Activated CD8-positive, alpha-beta memory T cell treated with anti-CD3 and anti-CD28 coated beads for 48 hours (primary cell): ENCODE results near the gene U2AF2.

ENCODE experiments used
- DNase-seq, 3 experiments: peaks; one replicate each; pipeline ENCODE4 v3.0.0-alpha.2; 2020; ENCODE audit warnings: low read depth in 2 of 3, low spot score in 2 of 3

U2AF2 gene

DNA sequence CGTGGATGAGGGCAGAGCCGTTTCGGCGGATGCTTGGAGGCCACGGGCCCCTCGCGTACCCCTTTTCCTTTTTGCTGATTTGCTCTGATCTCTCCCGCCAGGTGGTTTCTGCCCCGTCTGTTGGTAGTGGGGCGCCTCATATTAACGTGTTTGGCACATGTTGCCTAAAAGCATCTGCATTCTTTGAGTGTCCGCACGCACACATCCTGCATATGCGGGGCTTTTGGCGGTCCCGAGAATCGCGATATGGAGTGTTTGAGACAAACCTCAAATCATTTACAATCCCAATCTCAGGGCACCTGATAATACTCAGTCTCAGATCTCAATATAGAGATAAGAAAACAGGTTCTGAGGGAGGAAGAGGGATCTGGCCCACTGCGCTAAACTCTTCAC is 809 bp downstream of the U2AF2 start:
- no peak for DNase-seq

DNA sequence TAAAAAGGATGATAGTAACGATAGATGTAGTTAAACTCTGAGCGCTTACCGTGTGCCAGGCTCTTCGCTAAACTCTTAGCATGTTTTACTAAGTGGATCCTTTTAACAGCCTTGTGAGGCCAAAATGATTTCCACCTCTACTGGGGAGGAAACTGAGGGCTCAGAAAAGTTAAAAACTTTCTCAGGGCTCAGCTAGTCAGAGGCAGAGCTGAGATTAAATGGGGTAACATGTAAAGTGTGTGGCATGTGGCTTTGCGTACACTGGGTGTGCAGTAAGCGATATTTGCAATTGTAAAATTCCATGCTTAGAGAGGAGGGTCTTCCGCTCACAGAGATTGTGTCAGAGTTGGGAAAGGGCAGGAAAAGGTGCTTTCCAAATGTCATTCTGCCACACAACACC is 1.7 kb downstream of the U2AF2 start:
- no peak for DNase-seq

DNA sequence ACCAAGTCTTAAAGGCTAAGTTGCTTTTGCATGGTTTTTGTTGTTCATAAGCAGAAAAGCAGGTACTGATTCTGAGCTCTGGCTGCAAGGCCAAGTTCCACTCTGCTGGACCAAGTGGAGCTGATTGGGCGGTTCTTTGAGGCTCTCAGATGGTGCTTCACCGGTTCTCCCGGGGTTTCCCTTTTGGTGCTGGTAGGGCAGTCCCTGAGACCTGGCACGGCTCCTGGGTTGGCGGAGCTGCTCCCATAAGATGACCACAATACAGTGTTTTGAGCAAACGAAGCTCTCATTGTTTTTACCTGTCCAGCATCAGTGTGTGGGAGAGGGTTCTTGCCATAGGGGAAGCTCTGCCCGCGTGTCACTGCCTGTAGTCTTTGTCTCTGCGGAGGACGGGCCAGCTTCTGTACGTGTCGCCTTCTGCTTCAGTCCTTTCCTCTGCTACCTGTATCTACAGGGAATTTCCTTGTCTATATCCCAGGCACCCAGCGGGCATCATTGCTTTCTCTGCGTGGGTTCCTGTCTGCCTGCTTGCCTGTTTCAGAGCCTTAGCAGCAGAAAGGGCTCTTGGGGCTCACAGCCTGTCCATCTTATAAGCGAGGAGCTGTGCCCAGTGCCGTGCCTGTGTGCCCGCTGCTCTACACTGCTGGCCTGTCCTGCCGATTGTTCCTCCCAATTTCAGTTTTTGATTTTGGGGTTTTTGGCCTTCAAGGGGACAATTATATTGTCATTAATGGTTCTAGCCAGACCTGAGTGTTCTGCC is 2.3 kb downstream of the U2AF2 start:
- DNase-seq: no peak

DNA sequence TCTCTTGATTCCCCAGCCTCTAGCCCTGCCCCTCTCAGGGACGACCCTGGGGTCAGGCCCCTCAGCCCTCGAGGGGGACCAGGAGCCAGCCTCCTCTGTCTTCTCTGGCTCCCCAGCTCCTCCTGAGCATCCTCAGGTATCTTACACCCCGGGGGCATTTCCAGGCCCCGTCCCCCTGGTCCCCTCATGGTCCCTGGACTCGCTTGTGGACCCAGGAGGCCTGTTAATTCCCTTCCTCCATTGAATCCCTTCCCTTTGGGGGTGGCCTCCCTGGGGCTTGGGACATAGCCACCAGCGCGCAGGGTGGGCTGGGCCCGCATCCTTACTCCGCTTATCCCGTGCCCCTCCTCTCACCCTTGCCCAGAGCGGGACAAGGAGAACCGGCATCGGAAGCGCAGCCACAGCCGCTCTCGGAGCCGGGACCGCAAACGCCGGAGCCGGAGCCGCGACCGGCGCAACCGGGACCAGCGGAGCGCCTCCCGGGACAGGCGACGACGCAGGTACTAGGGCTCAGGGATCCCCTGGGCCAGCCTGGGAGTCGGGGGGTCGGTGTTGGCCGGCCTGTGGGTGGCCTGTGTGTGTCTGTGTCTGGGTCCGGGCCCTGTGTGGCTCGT is 4.1 kb downstream of the U2AF2 start:
- no peak for DNase-seq

DNA sequence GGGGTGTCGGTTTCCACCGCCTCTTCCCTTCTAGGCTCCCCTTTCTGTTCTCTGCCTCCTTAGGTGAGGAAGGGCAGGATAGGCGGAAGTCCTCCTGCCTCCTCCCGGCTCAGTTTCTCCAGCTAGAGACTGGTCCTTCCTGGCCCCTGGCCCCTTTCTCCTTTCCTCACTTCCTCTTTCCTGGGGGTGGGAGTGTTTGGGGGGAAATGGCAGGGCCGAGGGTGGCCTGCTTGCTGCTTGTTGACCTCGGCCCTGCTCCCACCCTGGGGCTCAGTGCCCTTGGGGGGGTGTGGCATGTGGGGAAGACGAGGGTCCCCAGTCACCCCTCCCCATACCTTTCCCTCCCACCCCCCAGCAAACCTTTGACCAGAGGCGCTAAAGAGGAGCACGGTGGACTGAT is 5.0 kb downstream of the U2AF2 start:
- DNase-seq: no peak

DNA sequence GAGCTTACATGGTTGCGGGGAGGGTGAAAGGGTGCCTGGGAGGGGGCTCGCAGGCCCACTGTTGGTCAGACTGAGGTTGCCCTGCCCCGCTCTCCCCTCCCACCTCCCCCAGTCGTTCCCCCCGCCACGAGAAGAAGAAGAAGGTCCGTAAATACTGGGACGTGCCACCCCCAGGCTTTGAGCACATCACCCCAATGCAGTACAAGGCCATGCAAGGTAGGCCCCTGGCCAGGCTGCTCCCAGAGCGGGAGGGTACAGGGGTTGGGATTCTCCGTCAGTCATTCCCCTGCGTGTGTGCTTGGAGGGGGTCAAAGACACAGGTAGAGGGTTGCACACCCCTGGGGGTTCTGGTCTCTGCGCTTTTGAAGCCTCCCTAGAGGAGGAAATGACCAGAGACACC is 5.6 kb downstream of the U2AF2 start:
- DNase-seq: no peak

DNA sequence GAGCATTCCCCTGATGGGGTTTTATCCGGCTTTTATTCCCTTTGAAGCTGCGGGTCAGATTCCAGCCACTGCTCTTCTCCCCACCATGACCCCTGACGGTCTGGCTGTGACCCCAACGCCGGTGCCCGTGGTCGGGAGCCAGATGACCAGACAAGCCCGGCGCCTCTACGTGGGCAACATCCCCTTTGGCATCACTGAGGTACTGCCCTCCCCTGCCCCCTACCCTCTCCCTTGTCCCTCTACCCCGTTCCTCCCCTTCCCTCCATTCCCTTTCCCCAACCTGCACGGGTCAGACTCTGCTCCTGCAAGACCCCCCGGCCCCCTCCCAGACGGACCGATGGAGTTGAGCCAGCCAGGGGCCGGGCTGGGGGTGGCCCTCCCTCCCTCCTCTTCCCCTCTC is 6.2 kb downstream of the U2AF2 start:
- no peak for DNase-seq

DNA sequence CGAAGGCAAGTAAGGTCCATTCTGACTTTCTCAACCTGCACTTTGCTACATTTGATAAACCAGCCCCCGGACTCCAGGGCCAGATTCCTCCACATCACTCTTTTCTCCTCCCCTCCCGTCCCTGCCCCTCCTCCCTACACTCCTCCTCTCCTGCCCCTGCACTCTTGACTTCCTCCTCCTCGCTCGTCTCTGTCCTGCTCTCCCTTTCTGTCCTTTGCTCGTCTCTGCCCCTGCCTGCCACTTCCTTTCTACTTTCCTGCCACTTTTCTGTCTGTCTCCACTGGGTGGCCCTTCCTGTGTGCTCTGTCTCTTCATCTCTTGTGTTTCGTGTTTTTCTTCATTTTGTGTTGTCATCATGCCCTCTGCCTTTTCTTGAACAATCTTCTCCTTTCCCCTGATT is 7.0 kb downstream of the U2AF2 start:
- no peak for DNase-seq

DNA sequence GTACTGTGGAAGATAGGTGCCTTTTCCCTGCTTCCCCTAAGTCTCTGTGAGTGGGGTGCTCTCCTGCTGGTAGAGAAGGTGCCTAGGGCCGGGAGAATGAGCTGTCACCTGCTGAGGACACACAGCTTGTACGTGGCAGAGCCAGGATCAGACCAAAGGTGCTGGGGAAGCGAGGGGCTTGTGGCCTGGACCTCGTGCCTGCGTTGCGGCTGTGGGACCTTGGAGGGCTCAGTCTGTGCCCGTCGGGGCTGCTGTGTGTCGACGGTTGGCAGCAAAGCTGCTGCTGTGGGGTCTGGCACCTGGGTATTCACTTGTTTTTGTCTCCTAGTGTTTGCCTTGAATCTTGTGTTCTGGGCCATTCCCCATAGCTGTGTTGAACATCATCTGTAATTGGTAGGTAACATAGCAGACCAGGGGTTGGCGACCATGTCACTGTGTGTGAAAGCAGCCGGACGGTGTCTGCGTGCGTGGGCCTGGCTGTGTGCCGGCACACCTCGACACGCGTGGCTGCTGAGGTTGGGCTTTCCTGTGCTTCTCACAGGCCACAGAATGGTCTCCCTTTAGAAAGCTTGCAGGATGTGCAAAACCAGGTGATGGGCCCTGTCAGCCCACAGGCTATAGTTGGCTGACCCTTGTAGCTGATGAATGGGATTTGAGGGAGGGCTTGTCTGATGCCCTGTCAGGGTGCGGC is 9.2 kb downstream of the U2AF2 start:
- DNase-seq: no peak

DNA sequence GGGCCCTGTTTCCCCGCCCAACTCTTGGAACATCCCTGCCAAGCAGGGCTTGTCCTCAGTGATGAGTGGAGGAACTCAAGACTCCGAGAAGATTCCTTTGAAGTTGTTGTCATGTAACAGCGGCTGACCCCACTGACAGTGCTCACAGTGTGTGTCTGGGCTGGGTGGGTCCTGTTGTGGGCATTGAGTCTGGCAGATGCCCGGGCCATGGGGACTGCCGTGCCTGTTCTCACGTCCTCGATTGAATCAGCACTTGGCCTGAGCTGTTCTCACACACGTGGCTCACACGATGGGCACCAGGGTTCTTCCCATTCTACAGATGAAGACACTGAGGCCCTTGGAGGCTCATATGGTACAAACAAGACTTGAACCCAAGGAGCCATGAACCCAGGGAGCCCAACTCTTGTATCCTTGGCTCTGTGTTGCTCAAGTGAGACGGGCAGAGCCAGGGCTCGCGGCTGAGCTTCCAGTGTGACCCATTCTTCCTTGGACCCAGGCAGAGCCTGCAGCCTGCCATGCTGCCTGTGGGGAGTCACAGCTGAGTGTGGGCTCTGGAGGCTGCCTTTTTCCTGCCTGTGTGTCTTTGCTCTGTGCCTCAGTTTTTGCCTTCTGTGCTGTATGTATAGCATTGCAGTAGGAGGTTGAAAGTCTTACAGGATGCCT is 11.6 kb downstream of the U2AF2 start:
- DNase-seq: no peak

DNA sequence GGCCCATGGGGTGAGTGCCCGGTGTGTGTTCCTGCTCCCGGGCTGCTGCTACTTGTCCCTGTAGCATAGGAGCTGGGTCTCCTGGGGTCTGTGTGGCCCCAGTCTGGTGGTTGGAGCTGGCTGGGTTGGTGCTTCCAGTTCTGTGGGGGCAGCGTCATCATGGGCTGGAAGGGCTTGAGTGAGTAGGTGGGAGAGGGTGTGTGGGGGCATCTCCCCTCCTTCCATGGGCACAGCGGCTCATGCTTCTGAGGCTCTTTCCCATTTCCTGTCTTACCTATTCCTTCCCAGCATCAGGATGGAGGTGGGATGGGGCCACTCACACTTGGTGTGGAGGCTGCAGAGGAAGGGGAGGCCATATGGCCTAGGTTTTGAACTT is 12.2 kb downstream of the U2AF2 start:
- no peak for DNase-seq

DNA sequence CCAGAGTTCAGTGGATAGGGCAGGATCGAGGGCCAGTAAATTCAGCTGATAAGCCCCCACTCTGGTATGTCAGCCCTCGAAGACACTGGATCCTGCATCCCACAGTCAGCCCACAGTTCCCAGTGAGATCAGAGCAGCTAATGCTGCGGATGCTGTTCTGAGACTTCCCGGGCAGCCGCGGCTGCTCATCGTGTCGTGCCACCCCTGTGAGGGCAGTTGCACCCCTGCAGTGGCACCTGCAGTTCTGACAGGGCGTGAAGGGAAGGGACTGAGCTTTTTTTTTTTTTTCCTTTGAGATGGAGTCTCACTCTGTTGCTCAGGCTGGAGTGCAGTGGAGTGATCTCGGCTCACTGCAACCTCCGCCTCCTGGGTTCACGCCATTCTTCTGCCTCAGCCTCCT is 12.7 kb downstream of the U2AF2 start:
- no peak for DNase-seq

DNA sequence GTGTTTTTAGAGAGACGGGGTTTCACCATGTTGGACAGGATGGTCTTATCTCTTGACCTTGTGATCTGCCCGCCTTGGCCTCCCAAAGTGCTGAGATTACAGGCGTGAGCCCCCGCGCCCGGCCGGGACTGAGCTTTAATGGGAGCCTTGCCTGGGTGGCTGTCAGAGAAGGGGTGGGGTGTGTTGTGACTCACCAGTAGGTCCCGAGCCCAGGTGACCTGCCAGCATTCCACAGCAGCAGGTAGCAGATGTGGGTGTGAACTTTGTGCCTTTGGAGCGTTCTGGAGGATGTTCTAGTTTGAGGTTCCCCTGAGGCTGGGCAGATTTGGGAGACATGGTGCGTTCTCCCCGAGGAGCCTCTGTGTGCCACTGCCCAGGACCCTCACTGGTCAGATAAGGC is 13.1 kb downstream of the U2AF2 start:
- DNase-seq: no peak

DNA sequence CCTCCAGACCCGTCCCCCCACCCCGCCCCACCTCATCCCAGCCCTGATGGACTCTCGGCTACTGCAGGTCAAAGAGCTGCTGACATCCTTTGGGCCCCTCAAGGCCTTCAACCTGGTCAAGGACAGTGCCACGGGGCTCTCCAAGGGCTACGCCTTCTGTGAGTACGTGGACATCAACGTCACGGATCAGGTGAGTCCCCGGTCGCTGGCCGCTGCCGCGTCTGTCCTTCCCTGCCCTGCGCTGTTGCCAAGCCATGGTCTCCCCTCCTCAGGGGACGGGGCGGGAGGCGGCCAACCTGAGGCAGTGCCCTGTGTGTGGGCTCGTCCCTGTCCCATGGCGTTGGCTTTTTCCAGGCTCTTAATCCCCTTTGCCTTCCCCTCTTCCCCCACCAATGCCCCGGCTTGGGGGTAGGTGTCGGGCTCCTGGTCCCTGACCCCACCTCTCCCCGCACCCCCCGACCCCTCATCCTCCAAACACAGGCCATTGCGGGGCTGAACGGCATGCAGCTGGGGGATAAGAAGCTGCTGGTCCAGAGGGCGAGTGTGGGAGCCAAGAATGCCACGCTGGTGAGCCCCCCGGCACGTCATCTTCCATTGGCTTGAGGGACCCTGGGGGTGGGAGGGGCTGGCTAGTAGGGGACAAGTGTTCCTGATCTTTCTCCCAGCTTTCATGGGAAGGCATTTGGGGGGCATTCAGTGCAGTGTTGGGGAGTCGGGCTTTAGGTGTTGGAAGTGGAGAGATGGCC is 13.9 kb downstream of the U2AF2 start:
- DNase-seq: no peak

DNA sequence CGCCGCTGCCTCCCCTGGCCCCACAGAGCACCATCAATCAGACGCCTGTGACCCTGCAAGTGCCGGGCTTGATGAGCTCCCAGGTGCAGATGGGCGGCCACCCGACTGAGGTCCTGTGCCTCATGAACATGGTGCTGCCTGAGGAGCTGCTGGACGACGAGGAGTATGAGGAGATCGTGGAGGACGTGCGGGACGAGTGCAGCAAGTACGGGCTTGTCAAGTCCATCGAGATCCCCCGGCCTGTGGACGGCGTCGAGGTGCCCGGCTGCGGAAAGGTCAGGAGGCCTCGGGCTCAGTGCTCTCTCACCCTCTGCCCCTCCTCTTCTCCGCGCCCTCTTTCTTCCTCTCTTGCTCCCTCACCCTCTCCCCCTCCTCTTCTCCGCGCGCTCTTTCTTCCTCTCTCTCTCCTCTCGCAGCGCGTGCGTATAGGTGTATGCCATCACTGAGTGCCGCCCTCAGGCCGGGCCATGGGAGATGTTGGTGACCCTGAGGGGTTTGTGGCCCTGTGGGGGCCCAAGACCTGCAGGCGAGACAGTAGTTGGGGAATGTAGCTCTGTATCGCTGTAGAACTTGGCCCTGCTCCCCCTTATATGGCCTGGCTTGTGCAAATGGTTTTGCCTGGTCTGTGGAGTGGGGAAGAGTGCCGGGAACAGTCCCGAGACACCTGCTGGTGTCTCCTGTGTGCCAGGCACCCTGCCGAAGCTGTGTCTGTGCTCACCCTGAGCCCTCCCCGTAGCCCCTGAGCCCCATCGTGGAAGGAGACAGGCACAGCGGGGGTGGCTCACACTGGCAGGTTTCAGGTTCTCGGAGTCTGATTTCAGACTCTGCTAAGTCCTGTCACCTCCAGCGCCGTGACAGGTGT is 14.8 kb downstream of the U2AF2 start:
- no peak for DNase-seq

DNA sequence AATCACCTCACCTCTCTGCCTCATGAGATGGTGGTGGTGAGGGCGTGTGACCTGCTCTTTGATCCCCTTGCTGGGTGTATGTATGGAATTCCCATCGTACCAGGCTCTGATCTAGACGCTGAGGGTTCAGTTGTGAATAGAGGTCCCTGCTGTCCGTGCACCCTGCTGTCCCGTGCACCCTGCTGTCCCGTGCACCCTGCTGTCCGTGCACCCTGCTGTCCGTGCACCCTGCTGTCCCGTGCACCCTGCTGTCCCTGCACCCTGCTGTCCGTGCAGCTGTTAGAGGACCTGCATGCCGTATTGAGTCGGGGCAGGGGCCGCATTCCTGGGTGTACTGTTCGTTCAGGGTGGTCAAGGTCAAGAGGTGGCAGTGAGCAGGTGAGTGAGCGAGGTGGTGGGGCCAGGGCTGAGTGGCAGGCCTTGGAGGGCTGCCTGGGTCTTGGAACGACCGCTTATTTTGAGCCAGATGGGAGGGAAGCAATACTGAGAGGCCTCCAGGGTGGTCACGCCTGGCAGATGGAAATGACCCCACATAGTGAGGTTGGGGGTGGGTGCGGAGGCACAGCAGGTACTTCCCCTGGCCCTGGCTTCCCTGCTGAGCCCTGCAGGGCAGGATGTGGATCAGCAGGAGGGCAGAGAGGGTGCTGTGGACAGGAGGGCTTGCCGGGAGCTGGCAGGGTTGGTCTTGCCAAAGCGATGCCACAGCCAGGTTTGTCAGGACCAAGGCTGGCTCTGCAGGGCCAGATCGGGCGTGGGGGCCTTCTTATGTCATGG is 15.6 kb downstream of the U2AF2 start:
- DNase-seq: no peak

DNA sequence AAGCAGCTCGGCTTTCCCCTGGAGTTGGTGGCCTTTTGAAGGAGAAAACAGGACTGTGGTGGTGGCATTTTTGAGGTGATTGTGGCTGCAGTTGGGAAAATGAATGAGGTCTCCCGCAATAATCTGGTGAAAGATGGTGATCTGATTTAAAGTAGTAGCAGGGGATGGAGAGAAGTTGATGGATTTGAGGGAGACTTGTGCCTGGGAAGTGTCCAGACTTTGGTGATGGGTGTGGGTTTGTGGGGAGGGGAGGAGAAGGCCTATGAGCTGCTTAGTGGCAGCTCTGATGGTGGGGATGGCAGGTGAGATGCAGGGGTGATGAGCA is 16.2 kb downstream of the U2AF2 start:
- DNase-seq: no peak

DNA sequence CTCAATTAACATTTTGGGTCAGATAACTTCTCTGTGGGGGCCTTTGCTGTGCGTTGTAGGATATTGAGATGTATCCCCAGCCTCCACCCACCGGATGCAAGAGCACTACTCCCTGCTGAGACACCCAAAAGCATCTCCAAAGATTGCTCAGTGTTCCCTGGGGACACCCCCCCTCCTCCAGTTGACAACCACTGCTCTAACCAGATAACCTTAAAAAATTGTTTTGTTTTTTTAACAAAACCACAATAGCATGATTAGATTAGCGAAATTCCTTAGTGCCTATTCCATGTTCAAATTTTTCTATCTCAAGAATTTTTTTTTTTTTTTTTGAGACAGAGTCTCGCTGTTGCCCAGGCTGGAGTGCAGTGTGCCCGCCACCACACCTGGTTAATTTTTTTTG is 17.6 kb downstream of the U2AF2 start:
- no peak for DNase-seq

DNA sequence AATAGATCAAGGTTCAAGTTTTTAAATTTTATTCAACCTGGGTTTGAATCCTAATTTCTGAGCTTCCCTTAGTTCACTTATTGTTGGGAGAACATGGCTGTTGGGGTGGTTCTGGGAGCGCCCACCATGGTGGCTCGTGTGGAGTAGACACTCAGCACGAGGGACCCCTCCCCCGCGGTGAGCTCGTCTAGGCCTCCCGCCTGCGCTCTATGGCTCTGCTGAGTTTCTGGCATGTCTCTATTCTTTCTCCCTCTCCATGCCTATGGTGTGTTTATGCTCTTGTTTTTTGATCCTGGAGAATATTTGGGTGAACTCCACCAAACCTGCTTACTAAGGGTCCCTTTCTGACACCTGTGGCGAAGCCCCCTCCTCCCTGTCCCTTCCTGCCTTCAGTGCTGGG is 18.6 kb downstream of the U2AF2 start:
- no peak for DNase-seq

DNA sequence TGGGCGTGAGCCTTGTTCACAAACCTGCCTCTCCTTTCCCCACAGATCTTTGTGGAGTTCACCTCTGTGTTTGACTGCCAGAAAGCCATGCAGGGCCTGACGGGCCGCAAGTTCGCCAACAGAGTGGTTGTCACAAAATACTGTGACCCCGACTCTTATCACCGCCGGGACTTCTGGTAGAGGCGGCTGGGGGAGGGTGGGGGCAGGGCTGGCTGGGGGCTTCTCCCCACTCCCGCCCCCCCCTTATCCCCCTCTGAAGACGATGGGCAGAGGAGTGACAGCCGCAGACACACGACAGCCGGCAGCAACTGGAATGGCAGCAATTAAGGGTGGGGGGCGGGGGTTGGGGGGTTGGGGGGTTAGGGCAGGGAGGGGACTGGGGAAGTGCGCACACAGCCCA is 19.1 kb downstream of the U2AF2 start:
- DNase-seq: no peak
